Measurements from ENCODE around the gene MOK.

Gene MOK

GRCh38 chr14:102192840-102193502, 112.0 kb downstream of the MOK start:
- no peaks in the 10 kb centered on the region for H3K27me3 ChIP-seq (replicated peaks; ENCODE audit: insufficient read depth, low read length)
- DNase-seq: no peak
- H3K4me3 ChIP-seq (ENCODE audit: low read length): no peak overlapping the region
- H3F3A ChIP-seq (ENCODE audit: insufficient read depth, low read length): no peaks in the 10 kb centered on the region
- no peaks in the 10 kb centered on the region for H3K4me1 ChIP-seq (ENCODE audit: low read length)
- no peaks in the 10 kb centered on the region for H3K9me2 ChIP-seq (replicated peaks; ENCODE audit: insufficient read depth, low read length)
- TF ChIP-seq CTCF (IDR thresholded peaks at IDR 0.05; ENCODE audit: low read length): no peak
- no peak for TF ChIP-seq EZH2phosphoT487 (IDR thresholded peaks at IDR 0.05; ENCODE audit: low read length)
- no peak for TF ChIP-seq EZH2 (optimal IDR thresholded peaks at IDR 0.05; ENCODE audit: low read depth, low read length)
- no peaks in the 10 kb centered on the region for H4K20me1 ChIP-seq (ENCODE audit: insufficient read depth, low read length)
- H2AFZ ChIP-seq (ENCODE audit: low read length): no peak overlapping the region
- peaks cover 4% of the 10 kb centered on the region for H3K79me2 ChIP-seq (ENCODE audit: low read length)
- no peak overlapping the region for H3K9ac ChIP-seq (ENCODE audit: low read length)
- H3K9me3 ChIP-seq (replicated peaks; ENCODE audit: insufficient read depth, low read length): no peaks in the 10 kb centered on the region
- H3K4me2 ChIP-seq (ENCODE audit: low read depth, low read length): no peak overlapping the region
- no peak overlapping the region for H3K27ac ChIP-seq (ENCODE audit: low read length)
- no peaks in the 10 kb centered on the region for H3K36me3 ChIP-seq (replicated peaks; ENCODE audit: insufficient read depth, low read length)

DNA sequence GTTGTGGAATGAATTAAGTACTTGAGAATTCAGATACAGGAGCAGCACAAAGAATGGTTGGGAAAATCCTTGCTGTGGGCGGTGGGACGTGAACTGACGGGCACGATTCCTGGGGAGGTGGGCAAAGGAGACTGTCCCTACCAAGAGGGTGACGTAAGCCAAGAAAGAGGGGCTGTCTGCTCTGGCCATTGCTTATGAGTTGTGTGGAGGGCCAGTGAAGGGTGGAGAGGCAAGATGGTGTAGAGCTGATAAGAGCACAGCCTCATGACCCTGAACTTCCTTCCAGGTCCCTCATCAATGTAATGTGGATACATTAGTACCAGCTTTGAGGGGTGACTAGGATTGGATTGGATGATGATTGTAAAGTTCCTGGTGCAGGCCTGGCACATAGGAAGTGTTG, 115.1 kb downstream of the MOK start:
- Histone ChIP-seq H3K9ac (ENCODE audit: low read length) (no peak overlapping the region), H3K4me1 (ENCODE audit: low read length) (no peaks in the 10 kb centered on the region), H3K4me2 (ENCODE audit: low read depth, low read length) (no peak overlapping the region), H3K9me2 (replicated peaks; ENCODE audit: insufficient read depth, low read length) (no peaks in the 10 kb centered on the region), H4K20me1 (ENCODE audit: insufficient read depth, low read length) (no peaks in the 10 kb centered on the region), H3K4me3 (ENCODE audit: low read length) (no peak overlapping the region), H3K36me3 (replicated peaks; ENCODE audit: insufficient read depth, low read length) (no peaks in the 10 kb centered on the region), H2AFZ (ENCODE audit: low read length) (no peak overlapping the region), H3K27me3 (replicated peaks; ENCODE audit: insufficient read depth, low read length) (no peaks in the 10 kb centered on the region), H3K9me3 (replicated peaks; ENCODE audit: insufficient read depth, low read length) (no peaks in the 10 kb centered on the region), H3F3A (ENCODE audit: insufficient read depth, low read length) (no peaks in the 10 kb centered on the region), H3K27ac (ENCODE audit: low read length) (no peak overlapping the region), H3K79me2 (ENCODE audit: low read length) (peaks cover 22% of the 10 kb centered on the region)
- no peak for DNase-seq
- no peak for TF ChIP-seq EZH2phosphoT487 (IDR thresholded peaks at IDR 0.05; ENCODE audit: low read length)
- no peak for TF ChIP-seq CTCF (IDR thresholded peaks at IDR 0.05; ENCODE audit: low read length)
- TF ChIP-seq EZH2 (optimal IDR thresholded peaks at IDR 0.05; ENCODE audit: low read depth, low read length): no peak

GRCh38 chr14:102188187-102188586, 116.8 kb downstream of the MOK start:
- Histone ChIP-seq H3K9ac (ENCODE audit: low read length) (no peak overlapping the region), H3K79me2 (ENCODE audit: low read length) (peaks cover 37% of the 10 kb centered on the region), H4K20me1 (ENCODE audit: insufficient read depth, low read length) (no peaks in the 10 kb centered on the region), H2AFZ (ENCODE audit: low read length) (no peak overlapping the region), H3K4me2 (ENCODE audit: low read depth, low read length) (no peak overlapping the region), H3K27ac (ENCODE audit: low read length) (no peak overlapping the region), H3K4me3 (ENCODE audit: low read length) (no peak overlapping the region), H3K36me3 (replicated peaks; ENCODE audit: insufficient read depth, low read length) (no peaks in the 10 kb centered on the region), H3K9me2 (replicated peaks; ENCODE audit: insufficient read depth, low read length) (no peaks in the 10 kb centered on the region), H3K4me1 (ENCODE audit: low read length) (no peaks in the 10 kb centered on the region), H3F3A (ENCODE audit: insufficient read depth, low read length) (no peaks in the 10 kb centered on the region), H3K27me3 (replicated peaks; ENCODE audit: insufficient read depth, low read length) (no peaks in the 10 kb centered on the region), H3K9me3 (replicated peaks; ENCODE audit: insufficient read depth, low read length) (no peaks in the 10 kb centered on the region)
- DNase-seq: no peak
- no peak for TF ChIP-seq EZH2phosphoT487 (IDR thresholded peaks at IDR 0.05; ENCODE audit: low read length)
- TF ChIP-seq EZH2 (optimal IDR thresholded peaks at IDR 0.05; ENCODE audit: low read depth, low read length): no peak
- no peak for TF ChIP-seq CTCF (IDR thresholded peaks at IDR 0.05; ENCODE audit: low read length)

All from MM.1S (cell line).